Endodermal cell (in vitro differentiated cells): ENCODE results near the gene AIFM2. TPM values are rescaled to one million over a fixed set of nuclear protein-coding genes. Genes with fewer than 3 reads are reported as not detected.

ENCODE experiments used
- DNase-seq: peaks from one replicate; pipeline ENCODE4 v3.0.0-alpha.2; 2017
- H3K27ac ChIP-seq: 2 replicates; pipeline ENCODE4 v1.5.1; 2013; ENCODE audit warnings: mild to moderate bottlenecking, low read depth, low read length, moderate library complexity
- H3K27me3 ChIP-seq: 2 replicates; pipeline ENCODE4 v1.6.1; 2013; ENCODE audit warnings: mild to moderate bottlenecking, low read length, moderate library complexity; ENCODE audit not compliant: insufficient read depth, control insufficient read depth, poor library complexity, severe bottlenecking
- H3K36me3 ChIP-seq: 2 replicates; pipeline ENCODE4 v1.7.0; 2013; ENCODE audit warnings: mild to moderate bottlenecking, low read length, moderate library complexity; ENCODE audit not compliant: control insufficient read depth, insufficient read depth
- H3K4me1 ChIP-seq: one replicate; pipeline ENCODE4 v1.7.0; 2013; ENCODE audit warnings: low read length; ENCODE audit not compliant: control insufficient read depth, insufficient read depth
- H3K4me3 ChIP-seq: 2 replicates; pipeline ENCODE4 v1.5.1; 2013; ENCODE audit warnings: mild to moderate bottlenecking, low read length, moderate library complexity
- H3K9ac ChIP-seq: 2 replicates; pipeline ENCODE4 v1.6.1; 2013; ENCODE audit warnings: mild to moderate bottlenecking, low read length, moderate library complexity; ENCODE audit not compliant: poor library complexity, severe bottlenecking; ENCODE audit errors: extremely low read depth
- H3K9me3 ChIP-seq: 2 replicates; pipeline ENCODE4 v1.6.1; 2013; ENCODE audit warnings: mild to moderate bottlenecking, low read length, moderate library complexity; ENCODE audit not compliant: control insufficient read depth
- H3K27ac Mint-ChIP-seq: 2 replicates; pipeline ENCODE4 v1.8.0; 2020; ENCODE audit warnings: mixed read lengths
- H3K27me3 Mint-ChIP-seq: 2 replicates; pipeline ENCODE4 v1.8.0; 2021; ENCODE audit warnings: mild to moderate bottlenecking, mixed read lengths; ENCODE audit not compliant: insufficient read depth
- H3K36me3 Mint-ChIP-seq: 2 replicates; pipeline ENCODE4 v1.8.0; 2020; ENCODE audit warnings: low read depth, mixed read lengths
- H3K4me1 Mint-ChIP-seq: 2 replicates; pipeline ENCODE4 v1.8.0; 2020; ENCODE audit warnings: mixed read lengths
- H3K4me3 Mint-ChIP-seq: 2 replicates; pipeline ENCODE4 v1.8.0; 2020; ENCODE audit warnings: mild to moderate bottlenecking, moderate library complexity, mixed read lengths
- H3K9me3 Mint-ChIP-seq: 2 replicates; pipeline ENCODE4 v1.8.0; 2020; ENCODE audit warnings: mild to moderate bottlenecking, mixed read lengths
- WGBS, 2 experiments: methylation state at CpG; one replicate each; pipeline versions ENCODE4 v1.1.5 to v1.1.7; 2013; ENCODE audit warnings: missing lambda C conversion rate in 2 of 2, mixed read lengths in 1 of 2; ENCODE audit not compliant: insufficient coverage in 1 of 2, insufficient read length in 1 of 2; 5-methylcytosine and 5-hydroxymethylcytosine counted together
- total RNA-seq, 2 donors: library from RNA; stranded (reverse); fragmentation: NEBNext Ultra II Directional in 1 of 2; extraction: Animal tissue kit (Norgen Biotek cat#: 25700) in 1 of 2; gene quantifications; 2 replicates in 1 of 2; 3 replicates in 1 of 2; pipeline ENCODE4 v1.2.1, GENCODE V29; 2021
- TF ChIP-seq, protein P1 (sequence below): fragments of 200-600 bp; sonication (generic); conservative IDR thresholded peaks from 2 replicates; pipeline ENCODE4 v1.5.0; 2021; ENCODE audit warnings: antibody characterized with exemption, mild to moderate bottlenecking

AIFM2 gene
- total RNA-seq, 2 donors from 2014 or later = 7.1 to 7.6 TPM

DNA sequence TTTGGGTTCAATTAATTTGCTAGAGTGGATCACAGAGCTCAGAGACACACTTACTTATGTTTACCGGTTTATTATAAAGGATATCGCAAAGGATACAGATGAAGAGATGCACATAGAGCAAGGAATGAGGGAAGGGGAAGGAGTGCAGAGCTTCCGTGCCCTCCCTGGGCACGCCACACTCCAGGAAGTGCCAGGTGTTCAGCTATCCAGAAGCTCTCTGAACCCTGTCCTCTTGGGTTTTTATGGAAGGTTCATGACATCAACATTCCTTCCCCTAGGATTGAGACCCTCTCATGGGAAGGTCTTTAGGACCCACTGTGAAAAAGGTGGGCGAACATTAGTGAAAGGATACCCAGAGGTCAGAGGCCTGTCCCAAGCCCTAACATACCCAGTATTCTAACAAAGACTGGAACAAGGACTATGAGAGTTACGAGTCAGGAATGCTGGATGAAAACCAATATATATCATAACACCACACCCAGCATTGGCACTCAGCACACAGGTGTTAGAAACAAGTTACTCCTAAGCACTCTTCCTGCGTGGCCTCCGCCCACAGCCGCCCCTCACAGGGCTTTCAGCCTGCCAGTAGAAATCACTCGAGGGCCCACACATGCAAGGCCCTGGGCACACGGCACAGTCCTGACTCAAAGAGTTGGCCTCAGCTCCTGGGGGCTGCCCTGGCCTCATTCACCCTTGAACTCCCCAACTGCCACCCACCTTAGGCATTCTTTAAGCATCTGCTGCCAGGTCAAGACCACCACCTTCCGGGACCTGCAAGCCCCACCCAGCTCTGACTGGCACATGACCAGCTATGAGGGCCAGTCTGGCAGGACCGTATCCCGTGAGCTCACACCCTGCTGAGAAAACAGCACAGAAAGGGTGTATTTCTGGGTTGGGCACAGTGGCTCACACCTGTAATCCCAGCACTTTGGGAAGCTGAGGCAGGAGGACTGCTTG is 5.6 kb upstream of the AIFM2 start:
- Histone ChIP-seq H3K27ac (no peak overlapping the region), H3K4me3 (no peak overlapping the region), H3K36me3 (no peaks in the 10 kb centered on the region), H3K27me3 (peaks cover 3% of the 10 kb centered on the region), H3K9me3 (no peaks in the 10 kb centered on the region), H3K9ac (no peak overlapping the region), H3K4me1 (no peaks in the 10 kb centered on the region)
- Mint-ChIP-seq H3K36me3 (peaks cover 2% of the 10 kb centered on the region), H3K4me1 (peaks cover 9% of the 10 kb centered on the region), H3K4me3 (no peak overlapping the region), H3K9me3 (no peaks in the 10 kb centered on the region), H3K27me3 (peaks cover 11% of the 10 kb centered on the region), H3K27ac (no peak overlapping the region)
- TF ChIP-seq, protein P1, sequence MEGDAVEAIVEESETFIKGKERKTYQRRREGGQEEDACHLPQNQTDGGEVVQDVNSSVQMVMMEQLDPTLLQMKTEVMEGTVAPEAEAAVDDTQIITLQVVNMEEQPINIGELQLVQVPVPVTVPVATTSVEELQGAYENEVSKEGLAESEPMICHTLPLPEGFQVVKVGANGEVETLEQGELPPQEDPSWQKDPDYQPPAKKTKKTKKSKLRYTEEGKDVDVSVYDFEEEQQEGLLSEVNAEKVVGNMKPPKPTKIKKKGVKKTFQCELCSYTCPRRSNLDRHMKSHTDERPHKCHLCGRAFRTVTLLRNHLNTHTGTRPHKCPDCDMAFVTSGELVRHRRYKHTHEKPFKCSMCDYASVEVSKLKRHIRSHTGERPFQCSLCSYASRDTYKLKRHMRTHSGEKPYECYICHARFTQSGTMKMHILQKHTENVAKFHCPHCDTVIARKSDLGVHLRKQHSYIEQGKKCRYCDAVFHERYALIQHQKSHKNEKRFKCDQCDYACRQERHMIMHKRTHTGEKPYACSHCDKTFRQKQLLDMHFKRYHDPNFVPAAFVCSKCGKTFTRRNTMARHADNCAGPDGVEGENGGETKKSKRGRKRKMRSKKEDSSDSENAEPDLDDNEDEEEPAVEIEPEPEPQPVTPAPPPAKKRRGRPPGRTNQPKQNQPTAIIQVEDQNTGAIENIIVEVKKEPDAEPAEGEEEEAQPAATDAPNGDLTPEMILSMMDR = no peak
- WGBS, 2 experiments = 93 to 94% methylated on average over 11 to 14 of the region's 14 CpGs
- DNase-seq = no peak

DNA sequence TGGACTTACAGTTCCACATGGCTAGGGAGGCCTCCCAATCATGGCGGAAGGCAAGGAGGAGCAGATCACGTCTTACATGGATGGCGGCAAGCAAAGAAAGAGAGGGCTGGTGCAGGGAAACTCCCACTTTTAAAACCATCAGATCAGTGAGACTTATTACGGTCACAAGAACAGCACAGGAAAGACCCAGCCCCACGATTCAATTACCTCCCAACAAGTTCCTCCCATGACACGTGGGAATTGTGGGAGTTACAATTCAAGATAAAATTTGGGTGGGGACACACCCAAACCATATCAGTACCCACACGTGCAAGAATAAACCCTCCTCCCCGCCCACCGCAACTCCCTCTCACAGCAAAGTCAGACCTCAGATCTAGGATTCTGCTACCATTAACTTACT is 4.5 kb upstream of the AIFM2 start:
- H3K9me3 Mint-ChIP-seq = no peaks in the 10 kb centered on the region
- Histone ChIP-seq H3K9me3 (no peaks in the 10 kb centered on the region), H3K27ac (no peak overlapping the region), H3K4me3 (no peak overlapping the region), H3K27me3 (peaks cover 12% of the 10 kb centered on the region), H3K4me1 (no peaks in the 10 kb centered on the region), H3K9ac (no peak overlapping the region), H3K36me3 (no peaks in the 10 kb centered on the region)
- no peak overlapping the region for H3K27ac Mint-ChIP-seq
- H3K27me3 Mint-ChIP-seq = peaks cover 15% of the 10 kb centered on the region
- no peak overlapping the region for H3K4me3 Mint-ChIP-seq
- no peak for DNase-seq
- H3K4me1 Mint-ChIP-seq = peaks cover 7% of the 10 kb centered on the region
- TF ChIP-seq, protein P1 = no peak
- WGBS, 2 experiments = 85 to 92% methylated on average over 6 to 9 of the region's 9 CpGs
- H3K36me3 Mint-ChIP-seq = peaks cover 2% of the 10 kb centered on the region

DNA sequence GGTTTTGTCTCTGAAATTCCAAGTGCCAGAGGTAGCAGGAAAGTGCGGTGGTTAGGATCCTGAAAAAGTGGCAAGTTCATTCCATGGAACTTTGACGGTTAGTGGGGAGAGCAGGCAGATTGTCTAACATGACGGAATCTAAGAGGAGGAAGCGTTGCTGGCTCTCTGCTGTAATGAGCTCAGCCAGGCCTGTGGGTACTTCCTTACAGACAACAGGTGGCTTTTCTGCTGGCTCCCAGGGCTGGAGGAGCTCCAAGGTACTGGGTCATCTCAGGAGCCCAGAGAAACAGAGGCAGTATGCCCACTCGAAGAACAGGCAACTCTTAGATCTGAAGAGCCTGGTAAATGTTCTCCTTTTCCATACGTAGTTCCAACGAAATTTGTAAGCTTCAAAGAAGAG is 3.1 kb upstream of the AIFM2 start:
- DNase-seq = no peak
- Mint-ChIP-seq H3K36me3 (peaks cover 2% of the 10 kb centered on the region), H3K27me3 (peaks cover 22% of the 10 kb centered on the region), H3K9me3 (no peaks in the 10 kb centered on the region), H3K4me3 (no peak overlapping the region), H3K4me1 (peaks cover 11% of the 10 kb centered on the region), H3K27ac (no peak overlapping the region)
- no peak overlapping the region for H3K9ac ChIP-seq
- no peaks in the 10 kb centered on the region for H3K9me3 ChIP-seq
- no peaks in the 10 kb centered on the region for H3K4me1 ChIP-seq
- TF ChIP-seq, protein P1 = no peak
- WGBS, 2 experiments = 75 to 86% methylated on average over 4 to 7 of the region's 7 CpGs
- H3K4me3 ChIP-seq = no peak overlapping the region
- H3K27me3 ChIP-seq = peaks cover 21% of the 10 kb centered on the region
- no peaks in the 10 kb centered on the region for H3K36me3 ChIP-seq
- H3K27ac ChIP-seq = no peak overlapping the region
